BJ (cell line): ENCODE data around the gene B3GAT1. TPM values are rescaled to one million over a fixed set of nuclear protein-coding genes. Genes with fewer than 3 reads are reported as not detected.

Experiments used
- CTCF ChIA-PET: fragments of 350-600 bp; formaldehyde crosslinking; extraction: SDS; loops from one replicate; lab custom pipeline; 2021; ENCODE audit warnings: antibody characterized with exemption, inconsistent platforms; lab: Yijun Ruan, JAX
- POLR2A ChIA-PET: fragments of 300-600 bp; sonication (Branson Sonifier 250); formaldehyde crosslinking; extraction: SDS; loops from one replicate; lab custom pipeline; 2021; ENCODE audit warnings: antibody characterized with exemption; lab: Charles Lee
- DNase-seq: peaks from one replicate; pipeline ENCODE4 v3.0.0-alpha.2; 2011; ENCODE audit warnings: low read depth
- H3K27me3 ChIP-seq: 2 replicates; pipeline ENCODE4 v1.6.0; 2011; ENCODE audit warnings: low read length; ENCODE audit not compliant: control insufficient read depth, insufficient read depth
- H3K36me3 ChIP-seq: 2 replicates; pipeline ENCODE4 v1.5.1; 2011; ENCODE audit warnings: low read length; ENCODE audit not compliant: control insufficient read depth, insufficient read depth
- H3K4me3 ChIP-seq: 2 replicates; pipeline ENCODE4 v1.5.1; 2011; ENCODE audit warnings: low read depth, mild to moderate bottlenecking, control low read depth, low read length
- CTCF ChIP-seq: IDR thresholded peaks from 2 replicates; pipeline ENCODE4 v1.5.1; 2011; ENCODE audit warnings: low read depth, mild to moderate bottlenecking, control low read depth, inconsistent platforms, low read length, moderate library complexity; ENCODE audit not compliant: insufficient read depth
- polyA plus RNA-seq: library from polyadenylated mRNA; depleted of rRNA; stranded (reverse); fragments of >200 nt; gene quantifications from 2 replicates; pipeline ENCODE4 v1.2.3, GENCODE V29; 2011

Gene B3GAT1
- polyA plus RNA-seq, 1 experiment: not detected

DNA sequence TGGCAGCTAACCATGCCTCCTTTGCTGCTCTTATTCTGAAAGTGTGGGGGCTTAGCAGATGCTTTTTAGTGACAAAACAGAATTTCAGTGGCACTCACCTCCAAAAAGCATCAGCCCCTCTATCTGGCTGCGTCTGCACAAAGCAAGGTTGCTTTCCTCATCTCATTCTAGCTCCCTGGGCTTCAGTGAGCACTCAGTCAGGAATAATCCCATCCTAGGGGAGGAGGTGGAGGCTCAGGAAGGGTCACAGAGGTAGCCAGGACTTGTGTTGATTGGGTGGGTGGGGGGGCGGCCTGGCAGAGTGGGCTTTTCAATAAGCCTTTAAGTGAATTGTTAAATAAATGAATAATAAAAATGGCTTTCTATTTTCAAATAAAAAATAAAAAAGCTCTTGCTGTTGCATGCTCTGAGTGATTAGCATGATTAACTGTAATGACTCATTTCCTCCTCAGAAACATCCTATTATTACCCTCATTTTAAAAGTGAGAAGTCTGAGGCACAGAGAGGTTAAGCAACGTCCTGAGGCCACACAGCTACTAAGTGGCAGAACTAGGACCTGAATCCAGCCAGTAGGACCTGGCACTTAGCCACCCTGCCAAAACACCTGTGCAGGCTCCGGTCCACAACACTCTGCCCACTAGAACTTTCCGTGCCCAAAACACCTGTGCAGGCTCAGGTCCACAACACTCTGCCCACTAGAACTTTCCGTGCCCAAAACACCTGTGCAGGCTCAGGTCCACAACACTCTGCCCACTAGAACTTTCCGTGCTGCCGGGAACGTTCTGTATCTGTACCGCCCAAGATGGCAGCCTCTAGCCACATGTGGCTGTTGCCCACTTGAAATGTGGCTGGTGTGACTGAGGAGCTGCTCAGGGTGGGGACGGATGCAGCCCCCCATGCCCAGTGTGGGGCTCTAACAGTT is 5.5 kb downstream of the B3GAT1 start:
- TF ChIP-seq CTCF: no peak
- Histone ChIP-seq H3K4me3 (no peak overlapping the region), H3K27me3 (peaks cover 11% of the 10 kb centered on the region), H3K36me3 (no peaks in the 10 kb centered on the region)
- CTCF ChIA-PET: no interaction called here
- POLR2A ChIA-PET: no interaction called here
- no peak for DNase-seq

DNA sequence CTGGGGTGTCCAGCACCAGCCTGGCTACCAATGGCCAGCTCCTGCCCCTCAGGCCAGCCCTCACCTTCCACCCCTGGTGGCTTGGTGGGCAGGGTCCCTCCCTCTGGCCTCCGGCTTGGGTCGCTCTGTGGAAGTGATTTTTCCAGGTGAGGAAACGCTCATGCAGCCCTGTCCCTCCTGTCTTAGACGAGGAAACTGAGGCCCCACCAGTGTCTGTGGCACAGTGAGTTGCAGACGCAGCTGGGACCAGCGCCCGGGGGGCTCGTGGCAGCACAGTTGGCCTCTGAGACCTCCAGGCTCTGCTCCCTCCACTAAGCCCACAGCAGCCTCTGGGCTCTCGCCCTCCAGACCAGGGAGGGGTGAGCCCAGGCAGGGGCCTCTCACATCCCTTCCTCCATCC is 6.2 kb downstream of the B3GAT1 start:
- H3K4me3 ChIP-seq: no peak overlapping the region
- ChIA-PET POLR2A (no interaction called here), CTCF (no interaction called here)
- no peak for TF ChIP-seq CTCF
- H3K36me3 ChIP-seq: no peaks in the 10 kb centered on the region
- DNase-seq: no peak
- H3K27me3 ChIP-seq: peaks cover 7% of the 10 kb centered on the region

GRCh38 chr11:134405436-134405835 is 6.6 kb downstream of the B3GAT1 start:
- H3K36me3 ChIP-seq: no peaks in the 10 kb centered on the region
- ChIA-PET CTCF (no interaction called here), POLR2A (no interaction called here)
- no peak for DNase-seq
- H3K4me3 ChIP-seq: no peak overlapping the region
- no peak for TF ChIP-seq CTCF
- H3K27me3 ChIP-seq: peaks cover 3% of the 10 kb centered on the region

DNA sequence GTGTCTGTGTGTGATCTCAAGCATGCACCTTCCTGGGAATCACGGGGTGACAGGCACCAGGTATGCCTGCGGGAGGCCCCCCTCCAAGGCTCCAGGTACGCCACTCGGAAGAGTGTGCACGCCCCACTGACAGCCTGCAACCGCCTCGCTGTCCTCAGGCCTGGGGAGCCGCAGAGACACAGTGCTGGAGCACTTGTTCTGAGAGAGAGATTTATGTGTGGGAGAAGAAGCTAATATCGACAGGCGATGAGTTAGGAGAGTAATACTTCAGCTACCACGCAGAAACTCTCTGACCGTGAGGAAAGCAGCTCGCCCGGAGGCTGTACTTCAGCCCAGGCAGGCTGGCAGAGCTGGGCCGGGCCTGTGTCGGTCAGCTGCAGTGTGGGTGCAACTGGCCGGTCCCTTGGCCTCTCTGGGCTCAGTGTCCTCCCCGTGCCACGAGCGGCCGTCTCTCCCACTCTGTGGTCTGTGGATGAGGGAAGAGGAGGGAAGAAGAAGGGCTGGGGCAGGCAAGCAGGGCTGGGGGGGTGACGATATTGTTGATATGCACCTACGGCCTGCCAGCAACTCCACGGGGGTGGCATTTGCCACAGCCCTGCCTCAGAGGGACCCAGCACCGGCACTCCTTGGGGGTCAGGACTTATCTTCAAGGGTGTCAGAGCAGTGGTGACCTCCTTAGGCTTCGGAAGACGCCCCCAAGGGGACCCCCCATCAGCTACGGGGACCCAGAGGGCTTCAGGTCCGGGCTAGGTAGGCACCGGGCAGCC is 7.3 kb downstream of the B3GAT1 start:
- Histone ChIP-seq H3K36me3 (no peaks in the 10 kb centered on the region), H3K27me3 (no peaks in the 10 kb centered on the region)
- CTCF ChIA-PET: no interaction called here

More for the DNA sequence above, 7.3 kb downstream of the B3GAT1 start:
- no peak for TF ChIP-seq CTCF
- POLR2A ChIA-PET: no interaction called here
- no peak for DNase-seq
- H3K4me3 ChIP-seq: no peak overlapping the region
